CD1c-positive myeloid dendritic cell (primary cell): Measurements from ENCODE around the gene RBM26.
"Not testable (repeated sequence)": the region's sequence is repeated elsewhere in the genome, so short reads cannot be mapped to it uniquely, and the experiment has no call there.

ENCODE experiments used
- DNase-seq: peaks from one replicate; pipeline ENCODE4 v3.0.0-alpha.2; 2016; ENCODE audit errors: extremely low spot score

The RBM26 gene

GRCh38 chr13:79385694-79386093 is 20.4 kb downstream of the RBM26 start:
- DNase-seq: peak; percentile 65

GRCh38 chr13:79384022-79384610 is 21.9 kb downstream of the RBM26 start:
- no peak for DNase-seq

GRCh38 chr13:79382545-79383275 is 23.3 kb downstream of the RBM26 start:
- DNase-seq: no peak

DNA sequence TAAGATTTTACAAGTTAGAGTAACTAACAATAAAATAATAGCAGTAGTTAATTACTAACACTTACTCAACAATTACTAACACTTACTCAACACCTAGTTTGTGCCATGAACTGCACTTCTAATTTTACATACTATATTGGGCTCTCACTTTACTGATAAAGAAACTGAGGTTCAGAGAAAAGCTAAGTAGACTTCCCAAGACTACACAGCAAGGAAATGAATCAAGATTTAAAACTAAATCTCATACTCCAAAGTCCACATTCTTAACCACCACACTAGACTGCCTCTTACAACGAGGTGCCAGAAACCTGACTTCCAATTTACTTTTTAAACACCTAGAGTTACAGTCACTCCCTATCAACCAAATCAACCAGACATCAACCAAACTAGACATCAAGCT is 25.1 kb downstream of the RBM26 start:
- DNase-seq: no peak

- no peak for DNase-seq
These were observed 26.8 kb downstream of the RBM26 start for GRCh38 chr13:79379274-79379673.

DNA sequence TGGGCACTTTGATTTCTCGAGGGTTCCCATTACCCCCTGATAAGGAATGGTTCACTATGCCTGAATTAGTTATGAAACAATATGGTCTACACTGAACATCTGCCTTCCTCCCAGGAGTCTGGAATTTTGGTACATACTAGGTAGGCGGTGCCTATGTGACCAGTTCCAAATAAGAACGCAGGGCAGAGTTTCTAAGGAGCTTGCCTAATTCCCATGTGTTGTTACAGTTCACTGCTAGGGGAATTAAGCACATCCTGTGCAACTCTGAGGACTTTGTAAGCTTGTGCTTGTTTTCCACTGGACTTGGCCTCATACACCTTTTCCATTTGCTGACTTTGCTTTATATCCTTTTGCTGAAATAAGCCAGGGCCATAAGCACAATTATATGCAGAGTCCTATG is 29.2 kb downstream of the RBM26 start:
- no peak for DNase-seq

- DNase-seq: no peak
These were observed 31.5 kb downstream of the RBM26 start for GRCh38 chr13:79374578-79374977.

GRCh38 chr13:79373916-79374315 is 32.1 kb downstream of the RBM26 start:
- no peak for DNase-seq

DNA sequence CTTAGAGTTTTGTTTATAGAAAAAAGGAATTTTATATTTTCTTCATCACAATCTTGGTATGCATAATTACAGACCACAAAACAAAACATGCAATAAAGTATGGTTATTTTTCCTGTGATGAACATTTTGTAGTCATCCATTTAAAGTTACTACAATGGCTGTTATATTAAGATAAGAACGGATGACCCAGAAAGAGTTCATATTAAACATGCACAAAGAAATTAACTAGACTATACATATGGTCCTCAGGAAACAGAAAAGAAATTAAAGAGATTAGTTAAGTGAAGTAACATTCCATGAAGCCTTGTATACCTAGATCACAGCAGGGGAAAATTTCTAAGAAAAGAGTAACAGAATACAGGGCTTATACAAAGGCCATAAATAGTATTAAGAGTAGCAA is 36.8 kb downstream of the RBM26 start:
- no peak for DNase-seq

GRCh38 chr13:79365981-79366380 is 40.1 kb downstream of the RBM26 start:
- no peak for DNase-seq

DNA sequence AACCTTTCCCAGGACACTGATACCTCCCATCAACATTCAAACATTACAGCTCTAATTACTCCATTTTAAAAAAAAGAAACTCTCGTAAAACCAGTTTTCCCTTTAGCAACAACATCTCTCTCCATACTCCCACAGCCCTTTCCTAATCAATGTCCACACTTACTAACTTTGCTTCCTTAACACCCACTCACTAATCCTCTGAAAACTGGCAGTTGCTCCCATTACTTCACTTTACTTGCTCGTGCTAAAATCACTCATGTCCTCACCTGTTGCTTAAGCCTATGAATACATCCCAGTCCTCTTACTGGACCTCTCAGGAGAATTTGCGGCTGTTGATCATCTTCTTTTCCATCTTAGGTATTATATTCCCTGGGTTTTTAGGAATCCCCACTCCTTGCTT is 44.8 kb downstream of the RBM26 start:
- no peak for DNase-seq

- DNase-seq: no peak
These were observed 46.0 kb downstream of the RBM26 start for GRCh38 chr13:79360095-79360494.

DNA sequence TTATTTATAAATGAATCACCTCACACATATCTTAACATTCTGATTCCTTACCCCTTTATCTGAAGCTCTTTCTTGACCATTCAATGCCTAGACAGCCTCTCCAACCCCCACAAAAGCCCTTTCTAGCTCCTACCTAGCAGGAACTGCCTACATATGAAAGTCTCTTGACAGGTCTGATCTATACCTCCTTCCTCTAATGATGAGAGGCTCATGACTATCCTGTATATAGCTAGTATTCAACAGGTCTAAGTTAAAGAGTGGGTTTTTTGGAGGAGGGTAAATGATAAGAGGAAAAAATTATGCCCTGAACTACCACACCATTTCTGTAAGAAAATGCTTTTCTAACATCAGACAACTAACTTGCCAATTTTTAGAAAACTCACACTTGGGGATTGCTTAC is 47.0 kb downstream of the RBM26 start:
- DNase-seq: no peak

DNA sequence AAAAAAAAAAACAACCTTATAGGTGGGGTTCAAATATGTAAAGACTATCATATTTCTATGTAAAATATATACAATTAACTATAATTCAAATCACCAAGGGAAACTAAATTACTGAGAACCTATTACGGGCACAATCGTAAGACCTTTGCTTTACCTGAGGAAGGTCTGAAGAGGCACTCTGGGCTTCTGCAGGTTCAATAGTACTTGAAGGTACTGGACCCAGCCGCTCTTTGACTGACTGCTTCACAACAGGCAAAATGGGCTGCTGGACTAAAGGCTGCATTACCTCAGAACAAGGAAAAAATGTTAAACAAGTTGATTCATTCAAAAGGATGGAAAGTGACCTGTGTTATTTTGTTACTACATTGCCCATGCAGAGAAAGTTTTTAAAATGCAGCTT is 51.8 kb downstream of the RBM26 start:
- DNase-seq: no peak

DNA sequence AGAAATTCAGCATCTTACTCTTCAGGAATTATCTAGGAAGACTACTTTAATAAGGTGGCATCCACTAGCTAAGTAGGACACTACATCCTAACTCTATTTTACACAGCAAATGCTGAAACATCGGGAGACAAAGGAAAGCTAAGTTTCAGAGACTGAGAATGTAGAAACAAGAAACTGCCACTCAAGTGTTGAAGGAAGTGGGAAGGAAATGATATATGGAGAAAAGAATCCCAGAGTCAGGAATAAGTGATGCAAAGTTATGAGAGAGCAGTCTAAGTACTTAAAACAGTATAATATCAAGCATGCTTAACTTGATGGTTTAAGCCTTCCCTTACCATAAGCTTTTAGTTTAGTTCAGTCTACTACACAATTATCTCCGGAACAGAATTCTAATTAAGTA is 52.4 kb downstream of the RBM26 start:
- DNase-seq: no peak

DNA sequence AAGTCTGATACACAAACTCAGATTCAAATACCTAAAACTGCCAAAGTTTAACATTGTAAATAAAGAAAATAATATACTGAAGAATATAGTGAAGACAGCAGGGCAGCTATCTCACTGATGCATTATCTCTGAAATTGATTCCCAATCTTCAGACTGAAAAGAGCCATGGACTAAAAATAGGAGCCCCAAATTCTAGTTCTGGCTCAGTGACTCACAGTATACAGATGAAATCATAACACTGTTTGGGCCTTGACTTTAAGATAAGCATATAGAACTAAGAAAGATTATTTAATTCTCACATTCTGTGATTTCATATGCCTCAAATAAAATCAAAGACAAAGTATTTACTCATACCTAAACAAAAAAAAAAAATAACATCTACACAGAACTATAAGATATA is 53.9 kb downstream of the RBM26 start:
- DNase-seq: no peak

DNA sequence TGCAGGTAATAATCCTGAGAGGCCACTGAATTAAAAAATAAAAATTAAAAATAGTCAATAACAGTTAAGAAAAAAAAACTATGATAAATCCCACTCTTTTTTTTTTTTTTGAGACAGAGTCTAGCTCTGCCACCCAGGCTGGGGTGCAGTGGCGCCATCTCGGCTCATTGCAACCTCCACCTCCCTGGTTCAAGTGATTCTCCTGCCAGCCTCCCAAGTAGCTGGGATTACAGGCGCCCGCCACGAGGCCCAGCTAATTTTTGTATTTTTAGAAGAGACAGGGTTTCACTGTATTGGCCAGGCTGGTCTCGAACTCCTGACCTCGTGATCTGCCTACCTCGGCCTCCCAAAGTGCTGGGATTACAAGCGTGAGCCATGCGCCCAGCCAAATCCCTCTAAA is 56.4 kb downstream of the RBM26 start:
- DNase-seq: not testable (repeated sequence)

DNA sequence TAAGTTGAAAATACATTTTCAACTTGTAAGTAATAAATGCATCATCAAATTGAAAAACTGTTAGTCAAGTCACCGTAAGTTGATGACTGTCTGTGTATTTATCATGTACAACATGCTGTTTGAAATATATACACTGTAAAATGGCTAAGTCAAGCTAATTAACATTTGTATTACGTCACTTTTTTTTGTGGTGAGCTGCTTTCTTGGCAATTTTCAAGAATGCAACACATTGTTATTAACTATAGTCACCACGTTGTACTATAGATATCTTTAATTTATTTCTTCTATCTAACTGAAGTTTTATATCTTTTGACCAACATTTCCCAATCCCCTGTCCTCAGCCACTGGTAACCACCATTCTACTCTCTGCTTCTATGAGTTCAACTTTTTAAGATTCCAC is 57.0 kb downstream of the RBM26 start:
- no peak for DNase-seq

DNA sequence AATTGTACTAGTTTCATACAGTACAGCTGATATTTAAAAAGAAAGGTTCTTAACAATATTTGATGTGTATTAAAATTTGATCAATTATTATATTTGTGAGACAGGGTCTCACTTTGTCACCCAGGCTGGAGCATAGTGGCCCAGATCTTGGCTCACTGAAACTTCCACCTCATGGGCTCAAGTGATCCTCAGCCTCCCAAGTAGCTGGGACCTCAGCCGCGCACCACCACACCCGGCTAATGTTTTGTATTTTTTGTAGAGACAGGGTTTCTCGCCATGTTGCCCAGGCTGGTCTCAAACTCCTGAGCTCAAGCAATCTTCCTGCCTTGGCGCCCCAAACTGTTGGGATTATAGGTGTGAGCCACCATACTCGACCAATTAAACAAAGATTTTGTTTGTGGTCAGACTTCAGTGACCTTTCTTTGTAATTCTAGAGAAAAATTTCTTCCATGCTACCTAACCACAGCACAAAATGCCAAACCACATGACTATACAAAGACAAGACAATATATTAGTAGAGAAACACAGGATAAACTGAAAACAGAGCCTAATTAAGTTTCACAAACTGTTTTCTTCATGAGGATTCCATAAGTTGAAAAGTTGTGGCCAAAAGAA is 59.6 kb downstream of the RBM26 start:
- DNase-seq: no peak

- no peak for DNase-seq
These were observed 64.9 kb downstream of the RBM26 start for GRCh38 chr13:79341202-79341601.

GRCh38 chr13:79340490-79340889 is 65.6 kb downstream of the RBM26 start:
- no peak for DNase-seq

- DNase-seq: no peak
These were observed 67.7 kb downstream of the RBM26 start for GRCh38 chr13:79338343-79338742.

- no peak for DNase-seq
These were observed 69.1 kb downstream of the RBM26 start for GRCh38 chr13:79336966-79337365.
